GM18858 (cell line): ENCODE results near the gene MPP4.

Experiments used
- ATAC-seq: cut with Tn5 transposase; IDR thresholded peaks from one replicate; pipeline ENCODE4 v1.9.1; 2021; ENCODE audit not compliant: unreplicated experiment

Gene MPP4

DNA sequence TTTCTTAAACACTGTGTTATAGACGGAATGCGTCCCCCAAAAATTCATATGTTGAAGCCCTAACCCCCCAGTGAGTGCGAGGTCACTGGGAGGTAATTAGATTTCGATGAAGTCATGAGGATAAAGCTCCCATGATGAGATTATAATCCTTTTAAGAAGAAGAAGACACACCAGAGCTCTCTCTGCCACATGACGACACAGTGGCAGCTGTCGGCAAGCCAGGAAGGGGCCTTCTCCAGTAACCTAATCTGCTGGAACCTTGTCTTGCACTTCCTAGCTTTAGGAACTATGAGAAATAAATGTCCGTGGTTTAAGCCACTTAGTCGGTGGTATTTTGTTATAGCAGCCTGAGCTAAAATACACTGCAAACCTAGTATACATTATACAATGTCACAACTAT is 67.4 kb downstream of the MPP4 start:
- ATAC-seq, result no peak

- no peak for ATAC-seq
These were observed 67.9 kb downstream of the MPP4 start for GRCh38 chr2:201630577-201630976.

DNA sequence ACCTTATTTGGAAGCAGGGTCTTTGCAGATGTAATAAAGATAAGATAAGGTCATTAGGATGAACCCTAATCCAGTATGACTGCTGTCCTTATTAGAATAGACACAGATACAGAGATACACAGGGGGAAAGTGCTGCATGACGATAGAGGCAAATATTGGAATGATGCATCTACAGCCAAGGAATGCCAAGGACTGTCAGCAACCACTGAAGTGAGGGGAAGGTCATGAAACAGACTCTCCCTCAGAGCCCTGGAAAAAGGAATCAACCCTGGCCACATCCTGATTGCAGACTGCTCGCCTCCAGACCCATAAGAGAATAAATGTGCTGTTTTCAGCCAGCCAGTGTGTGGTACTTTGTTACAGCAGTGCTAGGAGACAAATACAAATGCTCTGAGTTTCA is 69.9 kb downstream of the MPP4 start:
- ATAC-seq, result no peak

- no peak for ATAC-seq
These were observed 76.0 kb downstream of the MPP4 start for GRCh38 chr2:201622306-201622970.

DNA sequence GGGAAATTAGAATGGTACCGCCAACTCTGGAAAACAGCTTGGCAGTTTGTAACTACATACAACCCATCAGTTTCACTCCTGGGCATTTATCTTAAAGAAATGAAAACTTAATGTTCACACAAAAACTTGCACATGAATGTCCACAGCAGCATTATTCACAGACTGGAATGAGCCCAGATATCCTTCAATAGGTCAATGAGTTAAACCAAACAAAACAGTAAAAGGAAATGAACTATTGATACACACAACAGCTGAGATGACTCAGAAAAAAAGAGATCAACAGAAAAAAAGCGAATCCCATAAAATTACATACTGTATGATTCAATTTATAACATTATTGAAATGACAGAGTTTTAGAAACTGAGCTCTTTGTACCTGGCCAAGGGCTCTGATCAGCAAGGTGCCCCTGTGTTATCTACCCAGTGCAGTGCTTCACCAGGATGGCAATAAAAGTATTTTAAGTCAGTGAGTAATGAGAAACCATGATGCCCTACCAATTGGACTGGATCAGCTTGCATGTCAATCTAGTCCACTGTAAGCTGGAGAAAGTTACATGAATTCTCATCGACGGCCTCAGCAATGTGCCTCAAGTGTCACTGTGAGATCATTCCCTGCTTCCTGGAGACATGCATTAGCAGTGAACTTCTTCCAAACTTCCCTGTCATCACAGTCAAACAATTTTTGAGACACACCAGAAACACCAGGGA is 77.0 kb downstream of the MPP4 start:
- no peak for ATAC-seq

- no peak for ATAC-seq
These were observed 79.4 kb downstream of the MPP4 start for GRCh38 chr2:201618744-201619662.

- ATAC-seq, result no peak
These were observed 90.4 kb downstream of the MPP4 start for GRCh38 chr2:201608021-201608420.

DNA sequence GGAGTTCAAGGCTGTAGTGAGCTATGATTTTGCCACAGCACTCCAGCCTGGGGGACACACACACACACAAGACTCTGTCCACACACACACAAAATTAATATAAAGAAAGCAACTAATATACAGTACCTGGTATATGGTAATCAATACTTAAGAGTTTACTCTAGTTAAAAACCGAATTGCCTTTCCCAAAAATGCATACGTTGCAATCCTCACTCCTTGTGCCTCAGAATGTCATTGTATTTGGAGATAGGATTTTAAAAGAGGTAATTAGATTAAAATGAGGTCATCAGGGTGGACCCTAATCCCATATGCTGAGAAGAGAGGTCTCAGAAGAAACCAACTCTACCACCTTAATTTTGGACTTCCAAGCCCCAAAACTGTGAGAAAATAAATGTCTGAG is 90.9 kb downstream of the MPP4 start:
- no peak for ATAC-seq

DNA sequence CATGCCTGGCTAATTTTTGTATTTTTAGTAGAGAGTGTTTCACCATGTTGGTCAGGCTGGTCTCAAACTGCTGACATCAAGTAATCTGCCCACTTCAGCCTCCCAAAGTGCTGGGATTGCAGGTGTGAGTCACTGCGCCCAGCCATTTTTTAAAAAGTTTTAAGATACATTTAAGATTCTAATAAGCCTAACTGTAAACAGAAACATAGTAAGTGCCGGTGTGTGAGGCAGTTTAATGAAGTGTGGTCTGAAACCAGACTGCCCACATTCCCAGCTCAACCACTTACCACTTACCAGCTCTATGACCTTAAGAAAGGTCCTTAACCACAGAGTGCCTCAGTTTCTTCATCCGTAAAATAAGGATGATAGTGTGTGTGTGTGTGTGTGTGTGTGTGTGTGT is 97.5 kb downstream of the MPP4 start:
- no peak for ATAC-seq

GRCh38 chr2:201597397-201597796 is 101.0 kb downstream of the MPP4 start:
- no peak for ATAC-seq
